Keratinocyte (primary cell): Measurements from ENCODE around the gene CPS1. TPM values are rescaled to one million over a fixed set of nuclear protein-coding genes. Genes with fewer than 3 reads are reported as not detected.

ENCODE experiments used
- DNase-seq: peaks from one replicate; pipeline ENCODE4 v3.0.0-alpha.2; 2011; ENCODE audit warnings: low read depth, missing footprints, low spot score
- FAIRE-seq: peaks from 2 replicates; lab custom pipeline; 2011; peaks lifted over from hg19 to GRCh38; lab: Jason Lieb, UNC
- H2AFZ ChIP-seq: 2 replicates; pipeline ENCODE4 v1.6.0; 2012; ENCODE audit warnings: low read length, control low read depth, inconsistent platforms; ENCODE audit not compliant: control insufficient read depth
- H3K27ac ChIP-seq: 2 replicates; pipeline ENCODE4 v1.5.1; 2011; ENCODE audit warnings: low read length; ENCODE audit not compliant: control insufficient read depth, insufficient read depth
- H3K27me3 ChIP-seq: 3 replicates; pipeline ENCODE4 v1.6.0; 2011; ENCODE audit warnings: low read length; ENCODE audit not compliant: control insufficient read depth, insufficient read depth; ENCODE audit errors: extremely low read depth
- H3K36me3 ChIP-seq, 2 experiments: 2 replicates in 1 of 2; 3 replicates in 1 of 2; pipeline ENCODE4 v1.5.1; 2011; ENCODE audit warnings: low read length in 2 of 2, mild to moderate bottlenecking in 1 of 2; ENCODE audit not compliant: control insufficient read depth in 2 of 2, insufficient read depth in 2 of 2; ENCODE audit errors: extremely low read depth in 1 of 2
- H3K4me1 ChIP-seq: 3 replicates; pipeline ENCODE4 v1.5.1; 2011; ENCODE audit warnings: low read length; ENCODE audit not compliant: control insufficient read depth, insufficient read depth; ENCODE audit errors: extremely low read depth
- H3K4me2 ChIP-seq: 3 replicates; pipeline ENCODE4 v1.6.0; 2011; ENCODE audit warnings: low read depth, low read length; ENCODE audit not compliant: control insufficient read depth, insufficient read depth; ENCODE audit errors: extremely low read depth
- H3K4me3 ChIP-seq, 3 experiments: fragments of 200-600 bp in 1 of 3; sonication (generic) in 1 of 3; 2 replicates in 2 of 3; 3 replicates in 1 of 3; pipeline ENCODE4 v1.5.1; 2011 to 2016; ENCODE audit warnings: low read length in 3 of 3, mild to moderate bottlenecking in 3 of 3, control low read depth in 2 of 3, inconsistent platforms in 1 of 3, low read depth in 1 of 3, mixed read lengths in 1 of 3, mixed run types in 1 of 3, moderate library complexity in 1 of 3; ENCODE audit not compliant: control insufficient read depth in 2 of 3, insufficient read depth in 2 of 3; ENCODE audit errors: extremely low read depth in 1 of 3
- H3K79me2 ChIP-seq: 2 replicates; pipeline ENCODE4 v1.6.0; 2012; ENCODE audit warnings: low read length; ENCODE audit not compliant: control insufficient read depth, insufficient read depth
- H3K9ac ChIP-seq: 3 replicates; pipeline ENCODE4 v1.6.0; 2011; ENCODE audit warnings: low read length; ENCODE audit not compliant: control insufficient read depth, insufficient read depth; ENCODE audit errors: extremely low read depth
- H3K9me1 ChIP-seq: 3 replicates; pipeline ENCODE4 v1.6.0; 2011; ENCODE audit warnings: low read length; ENCODE audit not compliant: control insufficient read depth, insufficient read depth; ENCODE audit errors: extremely low read depth
- H3K9me3 ChIP-seq: 2 replicates; pipeline ENCODE4 v1.5.1; 2012; ENCODE audit warnings: low read depth, low read length; ENCODE audit not compliant: control insufficient read depth
- H4K20me1 ChIP-seq: 3 replicates; pipeline ENCODE4 v1.6.0; 2011; ENCODE audit warnings: low read length; ENCODE audit not compliant: control insufficient read depth, insufficient read depth; ENCODE audit errors: extremely low read depth
- CTCF ChIP-seq, 3 experiments: IDR thresholded peaks in 1 of 3; conservative IDR thresholded peaks in 1 of 3; optimal IDR thresholded peaks in 1 of 3; 2 replicates in 2 of 3; 3 replicates in 1 of 3; pipeline versions ENCODE3 to v1.5.1; 2011; ENCODE audit warnings: low read length in 3 of 3, mild to moderate bottlenecking in 3 of 3, moderate library complexity in 2 of 3, control low read depth in 1 of 3, inconsistent platforms in 1 of 3; ENCODE audit not compliant: insufficient read depth in 2 of 3; ENCODE audit errors: extremely low read depth in 1 of 3
- EZH2 ChIP-seq: IDR thresholded peaks from one replicate; pipeline ENCODE4 v1.6.1; 2012; ENCODE audit warnings: inconsistent platforms, mild to moderate bottlenecking, low read length, moderate library complexity
- dilution Hi-C: fragments of 300-500 bp; cut with MboI; formaldehyde crosslinking; loops from one replicate; pipeline ENCODE4 v1.7.0; 2020; ENCODE audit warnings: low sequenced_read_pairs; ENCODE audit not compliant: extremely low pct_ligation_motif_present
- polyA minus RNA-seq, 3 experiments: library from RNA; depleted of rRNA, polyadenylated mRNA; stranded (reverse); fragments of >200 nt; gene quantifications; 1 replicate in 1 of 3; 2 replicates in 1 of 3; 3 replicates in 1 of 3; pipeline ENCODE4 v1.2.3, GENCODE V29; 2011
- polyA plus RNA-seq, 5 experiments: library from polyadenylated mRNA; depleted of rRNA in 3 of 5; stranded (reverse) in 3 of 5; stranded (forward) in 1 of 5; unstranded in 1 of 5; fragments of >200 nt; gene quantifications; 1 replicate in 1 of 5; 2 replicates in 3 of 5; 3 replicates in 1 of 5; pipeline versions ENCODE4 v1.2.1 to v1.2.3, GENCODE V29; 2011 to 2012; ENCODE audit warnings: missing spikeins in 2 of 5, low read depth in 1 of 5, low replicate concordance in 1 of 5

The CPS1 gene
- 21.7 to 33.0 TPM (median 25.6 TPM) in 3 replicates for polyA plus RNA-seq
- 3.8 TPM for polyA plus RNA-seq (2011; ENCODE audit: low read depth)
- 8.5 and 15.9 TPM in 2 replicates for polyA plus RNA-seq (2011; cell fraction: cytosol; rRNA removed)
- polyA plus RNA-seq (2011; cell fraction: nucleus; rRNA removed), result 44.8 and 47.0 TPM in 2 replicates
- 4.6 and 16.7 TPM in 2 replicates for polyA plus RNA-seq (2012; ENCODE audit: low replicate concordance)
- 31.0 to 80.8 TPM (median 45.2 TPM) in 3 replicates for polyA minus RNA-seq
- 23.8 TPM for polyA minus RNA-seq (2011; cell fraction: cytosol; rRNA and poly(A)+ RNA removed)
- polyA minus RNA-seq (2011; cell fraction: nucleus; rRNA and poly(A)+ RNA removed), result 69.3 and 130 TPM in 2 replicates

GRCh38 chr2:210556329-210556980 lies at the start of gene CPS1:
CPS1 (plus strand) TSS chr2:210556599; CDS start chr2:210556734, 135 bp downstream.
- Histone ChIP-seq H3K4me2 (no peak within 1 kb of the TSS), H4K20me1 (no peaks in the 10 kb centered on the region), H2AFZ (no peak within 1 kb of the TSS), H3K9me3 (no peaks in the 10 kb centered on the region), H3K27ac (no peak within 1 kb of the TSS), H3K9me1 (no peaks in the 10 kb centered on the region), H3K4me1 (no peaks in the 10 kb centered on the region), H3K79me2 (no peaks in the 10 kb centered on the region), H3K36me3 (no peaks in the 10 kb centered on the region), H3K9ac (no peak within 1 kb of the TSS), H3K27me3 (no peaks in the 10 kb centered on the region), H3K4me3 (no peak within 1 kb of the TSS)
- DNase-seq (no peak), FAIRE-seq (no peak)
- dilution Hi-C loops, result no loop called here
- TF ChIP-seq CTCF (optimal IDR thresholded peaks at IDR 0.05 in 1 of 3, IDR thresholded peaks at IDR 0.05 in 1 of 3, conservative IDR thresholded peaks at IDR 0.05 in 1 of 3; ENCODE audit: extremely low read depth in 1 of 3, insufficient read depth in 2 of 3, low read length in 3 of 3) (no peak), EZH2 (no peak)

- Histone ChIP-seq H3K27me3 (no peaks in the 10 kb centered on the region), H3K9ac (no peak overlapping the region), H3K27ac (no peak overlapping the region), H3K9me3 (no peaks in the 10 kb centered on the region), H3K4me2 (no peak overlapping the region), H3K36me3 (no peaks in the 10 kb centered on the region), H3K79me2 (no peaks in the 10 kb centered on the region), H3K4me1 (no peaks in the 10 kb centered on the region), H3K9me1 (no peaks in the 10 kb centered on the region), H2AFZ (no peak overlapping the region), H3K4me3 (no peak overlapping the region), H4K20me1 (no peaks in the 10 kb centered on the region)
- dilution Hi-C loops, result no loop called here
- DNase-seq (no peak), FAIRE-seq (no peak)
- TF ChIP-seq EZH2, result no peak
Measured at GRCh38 chr2:210515911-210516310, 40.5 kb upstream of the CPS1 start.
